ACHN (cell line): ENCODE data around the gene PUM1.
A peak's percentile ranks its signal among the peaks of the same experiment; 100 is the strongest.

Experiments used
- DNase-seq: peaks from one replicate; pipeline ENCODE4 v3.0.0-alpha.2; 2015
- in situ Hi-C: cut with HindIII; loops from 2 replicates; pipeline ENCODE4 v1.10.0; 2017; ENCODE audit warnings: low sequenced_read_pairs, low pct_ligation_motif_present, low pct_unique_long_range_greater_than_20kb

The PUM1 gene

DNA sequence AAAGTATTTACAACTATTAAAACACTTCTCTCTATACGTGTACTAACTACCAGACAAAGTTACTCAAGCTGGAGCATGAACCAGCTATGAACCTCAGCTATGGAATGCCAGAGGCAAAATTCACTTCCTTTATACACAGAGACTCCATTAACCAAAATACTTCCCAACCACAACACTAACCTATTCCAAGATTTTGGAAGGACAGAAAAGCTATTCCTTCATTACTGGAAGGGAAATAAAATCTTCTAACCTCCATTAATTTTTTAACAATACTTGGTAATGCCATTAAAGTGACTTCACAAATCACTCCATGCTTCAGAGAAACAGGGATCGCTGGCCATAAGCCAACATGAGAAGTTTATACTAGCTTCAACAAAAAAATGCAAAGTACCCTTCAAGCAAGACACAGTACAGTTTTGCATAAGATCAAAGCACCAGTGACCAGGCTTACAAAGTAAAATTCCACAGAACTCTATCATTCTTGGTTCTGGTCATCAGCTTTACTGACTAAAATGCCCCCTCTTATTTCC lies 58.0 kb downstream of the PUM1 start:
- no peak for DNase-seq

DNA sequence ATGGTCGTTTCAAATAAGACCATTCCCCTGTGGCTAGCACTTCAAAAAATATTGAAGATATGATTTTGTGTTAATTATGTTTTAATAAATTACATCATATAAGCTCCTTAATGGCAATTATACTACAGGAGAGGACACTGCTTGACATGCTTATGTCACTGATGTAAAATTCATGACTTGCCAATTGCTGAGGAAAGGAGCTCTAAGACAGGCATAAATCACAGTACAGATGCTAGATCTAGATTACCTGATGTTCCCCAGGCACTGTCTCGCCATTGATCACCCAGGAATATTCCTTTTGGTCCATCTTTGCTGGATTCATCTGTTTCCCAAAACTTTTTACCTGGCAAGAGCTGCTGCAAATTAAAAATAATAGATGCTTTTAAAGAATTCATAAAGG lies 58.8 kb downstream of the PUM1 start:
- in situ Hi-C loops: no loop called here
- no peak for DNase-seq

More for the DNA sequence above, 58.0 kb downstream of the PUM1 start:
- in situ Hi-C loops: no loop called here

DNA sequence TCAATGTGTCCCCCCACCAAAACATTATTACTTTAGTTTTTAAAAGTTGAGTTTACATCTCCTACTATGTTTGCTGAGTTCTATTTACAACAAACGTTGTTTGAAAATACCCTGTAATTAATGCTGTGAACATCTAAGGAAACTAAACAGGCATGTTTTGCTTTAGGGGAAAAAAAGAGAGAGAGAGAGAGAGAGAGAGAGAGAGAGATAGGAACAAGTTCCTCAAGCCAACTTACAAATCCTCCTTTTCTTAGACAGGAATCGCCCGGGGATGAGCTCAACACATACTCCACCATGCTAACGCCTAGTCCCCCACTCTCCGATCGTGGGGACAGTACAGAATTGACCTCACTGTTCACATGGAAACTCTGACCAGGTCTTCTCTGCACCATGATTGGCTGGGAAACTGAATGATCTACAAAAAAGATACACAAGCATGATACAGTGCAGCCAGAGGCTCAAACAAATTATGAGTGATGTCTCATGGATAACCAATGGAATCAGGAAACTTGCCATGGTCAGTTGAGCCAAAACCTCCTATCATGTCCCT lies 59.8 kb downstream of the PUM1 start:
- in situ Hi-C loops: no loop called here
- DNase-seq: no peak

DNA sequence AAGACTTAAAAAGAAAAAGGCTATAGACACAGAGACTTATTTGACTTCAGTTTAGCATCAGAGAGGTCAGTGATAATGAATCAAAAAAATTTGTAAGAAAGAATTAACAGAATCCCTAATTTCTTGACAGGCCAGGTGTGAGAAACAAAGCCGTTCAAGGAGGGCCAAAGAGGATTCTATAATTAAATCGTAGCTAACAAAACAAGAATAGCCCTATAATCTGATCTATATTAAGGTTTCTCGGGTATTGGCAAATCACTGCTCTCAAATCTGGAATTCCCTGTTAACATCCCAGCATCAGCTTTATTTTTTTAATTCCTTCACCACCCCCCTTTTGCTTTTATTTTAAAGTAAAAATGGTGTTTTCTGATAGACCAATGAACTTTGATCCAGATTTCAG lies 60.3 kb downstream of the PUM1 start:
- no peak for DNase-seq
- in situ Hi-C loops: no loop called here

DNA sequence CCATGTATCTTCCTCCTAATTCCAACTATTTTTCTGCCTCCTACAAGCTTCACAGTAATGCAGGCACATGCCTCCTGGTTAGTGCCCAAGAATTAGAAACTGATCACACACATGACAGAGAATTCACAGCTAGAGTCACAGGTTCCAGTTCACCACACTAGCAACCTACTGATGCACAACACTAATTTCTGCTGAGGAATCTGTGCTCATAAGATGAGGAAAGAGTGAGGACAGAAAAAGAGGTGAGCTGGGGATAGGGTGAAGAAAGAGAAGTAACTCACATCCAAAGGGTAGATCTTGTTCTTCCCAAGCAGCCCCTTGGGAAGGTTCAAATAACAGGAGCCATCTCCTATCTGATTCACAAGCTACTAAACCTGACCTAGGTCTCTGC lies 61.3 kb downstream of the PUM1 start:
- DNase-seq: peak; percentile 29
- in situ Hi-C loops: no loop called here

DNA sequence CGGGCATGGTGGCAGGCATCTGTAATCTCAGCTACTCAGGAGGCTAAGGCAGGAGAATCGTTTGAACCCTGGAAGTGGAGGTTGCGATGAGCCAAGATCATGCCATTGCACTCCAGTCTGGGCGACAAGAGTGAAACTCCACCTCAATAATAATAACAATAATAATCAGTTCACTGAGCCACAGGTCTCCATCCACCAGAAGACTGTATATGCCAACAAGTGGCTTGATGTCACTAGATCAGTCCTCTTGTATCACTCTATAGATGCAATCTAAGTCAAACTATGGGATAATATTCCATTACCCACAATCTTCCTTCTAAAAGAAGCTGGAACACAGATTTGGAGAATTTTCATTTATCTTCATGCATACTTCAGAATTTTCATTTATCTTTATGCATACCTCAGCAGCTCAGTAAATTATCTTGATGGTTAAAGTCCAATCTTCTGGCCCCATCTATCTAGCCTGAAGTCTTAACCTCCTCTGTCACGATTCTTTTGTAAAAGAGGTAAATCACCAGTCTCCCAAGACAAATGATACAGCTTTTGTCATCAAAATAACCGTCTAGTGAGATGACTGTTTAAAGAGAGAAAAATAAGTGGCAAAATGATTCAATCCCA lies 61.8 kb downstream of the PUM1 start:
- in situ Hi-C loops: no loop called here
- DNase-seq: no peak

DNA sequence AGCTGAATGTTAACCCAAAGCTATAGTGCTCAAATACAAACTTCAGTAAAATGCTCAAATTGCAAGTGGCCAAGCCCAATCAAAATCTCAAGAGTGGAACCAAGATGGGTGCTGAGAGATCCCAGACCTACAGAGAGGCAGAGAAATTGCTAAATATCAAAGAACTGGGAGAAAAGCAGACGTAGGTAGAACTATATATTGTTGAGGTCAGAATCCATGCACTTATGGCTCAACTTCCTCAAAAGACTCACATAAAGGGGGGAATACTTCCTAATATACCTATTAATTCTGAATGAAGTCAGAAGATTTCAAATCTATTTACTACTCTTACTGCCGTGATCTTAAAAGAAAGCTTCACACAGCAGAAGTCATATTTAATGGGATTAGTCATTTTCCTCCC lies 65.2 kb downstream of the PUM1 start:
- in situ Hi-C loops: no loop called here
- no peak for DNase-seq

DNA sequence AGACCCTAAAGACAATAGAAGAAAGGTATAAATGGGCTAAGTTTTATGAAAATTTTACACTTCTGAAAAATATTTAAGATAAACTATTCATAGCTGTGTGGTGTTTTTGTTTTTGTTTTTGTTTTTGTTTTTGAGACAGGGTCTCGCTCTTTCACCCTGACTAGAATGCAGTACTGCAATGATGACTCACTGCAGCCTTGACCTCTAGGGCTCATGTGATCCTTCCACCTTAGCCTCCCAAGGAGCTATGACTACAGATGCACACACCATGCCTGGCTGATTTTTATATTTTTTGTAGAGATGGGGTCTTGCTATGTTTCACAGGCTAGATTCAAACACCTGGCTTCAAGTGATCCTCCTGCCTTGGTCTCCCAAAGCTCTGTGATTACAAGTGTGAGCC lies 66.6 kb downstream of the PUM1 start:
- no peak for DNase-seq
- in situ Hi-C loops: no loop called here

DNA sequence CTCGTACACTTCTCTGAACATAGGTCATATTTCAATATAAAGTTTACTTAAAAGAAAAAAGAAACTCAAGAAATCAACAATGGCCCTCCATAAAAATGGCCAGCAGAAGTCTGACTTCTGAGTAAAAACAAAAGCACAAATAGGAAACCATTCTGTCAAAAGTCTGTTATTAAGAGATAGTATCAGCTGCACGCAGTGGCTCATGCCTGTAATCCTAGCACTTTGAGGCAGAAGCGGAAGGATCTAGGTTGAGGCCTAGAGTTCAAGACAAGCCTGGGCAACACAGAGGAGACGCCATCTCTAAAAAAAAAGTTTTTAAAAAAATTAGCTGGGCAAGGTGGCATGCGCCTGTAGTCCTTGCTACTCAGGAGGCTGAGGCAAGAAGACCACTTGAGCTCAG lies 67.3 kb downstream of the PUM1 start:
- DNase-seq: no peak
- in situ Hi-C loops: no loop called here

DNA sequence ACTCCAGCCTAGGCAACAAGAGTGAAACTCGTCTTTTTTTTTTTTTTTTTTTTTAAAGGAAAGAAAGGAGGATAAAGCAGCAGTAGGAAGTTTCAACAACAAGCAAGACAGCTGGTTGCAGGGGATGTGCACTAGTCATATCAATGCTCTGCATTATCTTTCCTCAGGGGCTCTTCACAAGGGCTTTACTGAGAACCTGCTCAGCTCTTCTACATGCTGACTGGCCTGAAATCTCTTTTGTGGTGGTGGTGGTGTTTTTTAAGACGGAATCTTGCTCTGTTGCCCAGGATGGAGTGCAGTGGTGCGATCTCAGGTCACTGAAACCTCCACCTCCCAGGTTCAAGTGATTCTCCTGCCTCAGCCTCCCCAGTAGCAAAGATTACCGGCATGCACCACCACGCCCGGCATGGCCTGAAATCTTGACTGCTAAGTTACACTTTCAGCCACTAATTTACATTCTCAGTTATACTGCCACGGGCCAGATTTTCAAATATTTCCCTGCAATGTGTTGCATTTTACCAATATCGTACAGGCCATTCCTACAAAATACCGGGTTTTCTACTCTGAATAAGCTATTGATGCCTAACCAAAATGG lies 68.0 kb downstream of the PUM1 start:
- in situ Hi-C loops: no loop called here
- no peak for DNase-seq

DNA sequence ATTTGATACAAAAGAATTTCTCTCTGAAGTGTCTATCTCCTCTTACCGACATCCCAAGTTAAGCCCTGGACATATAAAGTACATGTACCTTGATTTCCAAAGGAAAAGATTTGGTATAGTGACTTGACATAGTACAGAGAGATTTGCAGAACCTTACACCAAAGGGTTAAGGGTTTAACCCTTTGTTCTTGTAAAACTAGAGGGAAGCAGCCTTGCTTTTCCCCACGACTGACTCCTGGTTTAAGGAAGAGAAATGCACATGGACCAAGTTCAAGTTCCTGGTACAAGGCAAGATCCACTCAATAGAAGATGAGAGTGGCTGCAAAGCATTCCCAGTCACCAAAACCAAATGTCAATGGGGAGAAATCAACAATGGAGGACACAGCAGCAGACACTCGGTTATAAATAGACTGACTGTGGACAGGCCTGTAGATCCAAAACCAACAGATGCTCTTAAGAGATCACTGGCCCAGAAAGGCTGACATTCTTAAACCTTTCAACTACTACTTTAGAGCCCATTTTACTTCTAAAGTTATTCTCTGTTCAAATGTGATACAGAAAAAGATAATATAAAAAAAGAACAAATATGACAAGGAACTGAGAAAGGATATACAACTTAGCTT lies 69.4 kb downstream of the PUM1 start:
- DNase-seq: no peak
- in situ Hi-C loops: no loop called here

DNA sequence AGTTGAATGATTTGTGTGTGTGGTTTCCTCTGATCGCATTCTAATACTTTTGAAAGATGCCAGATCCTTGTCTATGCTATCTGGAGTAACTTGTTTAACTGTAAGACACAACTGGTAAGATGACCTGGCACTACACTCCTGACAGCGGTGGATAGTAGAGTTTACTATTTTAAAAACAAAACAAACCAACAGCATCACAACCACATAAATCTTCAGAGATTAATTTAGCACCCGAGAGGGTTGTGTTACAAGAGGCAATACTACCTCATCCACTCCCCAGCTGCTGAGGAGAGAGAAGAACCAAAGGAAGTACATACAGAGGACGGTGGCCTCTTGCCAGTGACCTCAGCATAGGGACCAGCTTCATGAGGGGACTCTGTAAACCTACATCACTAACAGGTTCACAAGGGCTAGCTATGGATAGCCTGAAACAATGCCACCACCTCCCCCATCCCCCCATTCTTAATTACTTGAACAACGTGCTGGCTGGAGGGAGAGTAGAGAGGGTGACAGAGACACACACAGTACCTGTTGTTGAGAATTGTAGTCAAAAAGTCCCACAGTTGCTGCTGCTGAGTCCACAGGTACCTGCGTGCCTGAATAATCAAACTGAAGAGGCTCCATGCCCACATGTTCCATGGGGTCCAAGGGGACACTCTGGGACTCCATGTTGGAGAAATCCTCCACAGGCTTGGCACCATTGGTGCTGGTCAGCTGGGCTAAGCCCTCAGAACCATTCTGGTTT lies 73.5 kb downstream of the PUM1 start:
- DNase-seq: no peak
- in situ Hi-C loops: no loop called here

DNA sequence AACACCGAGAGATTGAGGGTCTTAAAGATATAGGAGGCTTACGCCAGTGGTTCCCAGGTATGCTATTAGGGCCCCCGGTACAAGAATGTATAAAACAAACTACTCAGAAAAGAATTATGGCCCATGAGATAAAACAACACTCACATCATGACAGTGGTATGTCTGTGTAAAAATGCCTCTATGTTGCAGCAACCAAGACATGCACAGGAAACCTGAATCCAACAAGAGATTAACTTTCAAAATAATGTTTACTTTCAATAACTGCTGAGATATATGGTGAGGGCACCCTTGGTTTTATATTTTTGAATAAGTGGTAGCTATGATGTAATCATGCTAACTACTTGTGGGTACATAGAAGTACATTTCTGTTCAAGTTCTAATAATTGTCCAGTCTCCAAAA lies 74.9 kb downstream of the PUM1 start:
- in situ Hi-C loops: no loop called here
- no peak for DNase-seq

DNA sequence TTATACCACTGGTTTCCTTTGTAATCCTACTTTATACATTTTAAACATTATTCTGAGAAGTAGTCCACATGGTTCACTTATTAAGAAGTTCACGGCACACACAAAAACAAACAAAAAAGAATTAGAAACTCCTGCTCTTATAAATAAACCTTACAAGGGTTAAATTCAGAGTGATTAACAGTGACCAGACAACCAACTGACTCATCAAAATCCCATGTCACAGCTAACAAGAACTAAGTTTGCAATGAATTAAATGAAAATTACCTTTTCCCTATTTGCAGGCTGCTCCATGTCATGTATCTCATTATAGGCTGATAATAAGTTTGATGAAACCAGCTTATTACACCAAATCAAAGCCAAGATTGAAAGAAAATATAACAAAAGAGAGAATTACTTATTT lies 77.5 kb downstream of the PUM1 start:
- DNase-seq: no peak
- in situ Hi-C loops: no loop called here

DNA sequence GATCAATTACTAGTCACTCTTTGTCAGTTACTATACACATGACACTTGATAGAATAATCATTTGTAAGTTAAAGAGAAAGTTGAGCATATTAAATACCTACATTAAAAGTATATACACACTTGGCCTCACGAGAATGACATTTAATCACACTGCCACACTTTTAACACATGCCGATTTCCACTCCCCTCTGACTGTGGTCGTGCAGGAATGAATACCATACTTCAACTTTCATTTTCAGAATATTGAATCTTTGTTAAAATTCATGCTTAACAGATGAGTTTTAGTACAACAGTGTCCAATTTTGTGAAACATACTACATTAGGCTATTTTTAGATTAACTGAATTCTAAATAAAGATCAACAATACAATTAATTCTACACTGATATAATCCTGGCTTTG lies 78.8 kb downstream of the PUM1 start:
- no peak for DNase-seq
- in situ Hi-C loops: no loop called here

DNA sequence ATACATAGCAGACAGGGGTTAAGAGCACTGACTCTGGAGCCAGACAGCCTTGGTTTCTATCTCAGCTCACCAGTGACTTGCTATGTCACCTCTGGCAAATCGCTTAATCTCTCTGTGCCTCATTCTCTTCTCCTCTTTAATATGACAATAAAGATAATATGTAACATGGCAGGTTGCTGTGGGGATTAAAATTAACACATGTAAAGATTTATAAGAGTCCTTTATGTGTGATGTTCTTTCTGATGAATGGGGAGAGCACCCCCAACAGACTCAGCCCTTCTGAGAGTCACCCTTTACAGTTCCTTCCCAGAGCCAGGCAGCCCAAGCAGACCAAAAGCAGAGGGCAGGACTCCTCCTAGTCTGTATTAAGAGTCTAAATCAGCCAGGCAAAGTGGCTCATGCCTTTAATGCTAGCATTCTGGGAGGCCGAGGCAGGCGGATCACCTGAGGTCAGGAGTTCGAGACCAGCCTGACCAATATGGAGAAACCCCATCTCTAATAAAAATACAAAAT lies 80.5 kb downstream of the PUM1 start:
- DNase-seq: no peak
- in situ Hi-C loops: no loop called here

DNA sequence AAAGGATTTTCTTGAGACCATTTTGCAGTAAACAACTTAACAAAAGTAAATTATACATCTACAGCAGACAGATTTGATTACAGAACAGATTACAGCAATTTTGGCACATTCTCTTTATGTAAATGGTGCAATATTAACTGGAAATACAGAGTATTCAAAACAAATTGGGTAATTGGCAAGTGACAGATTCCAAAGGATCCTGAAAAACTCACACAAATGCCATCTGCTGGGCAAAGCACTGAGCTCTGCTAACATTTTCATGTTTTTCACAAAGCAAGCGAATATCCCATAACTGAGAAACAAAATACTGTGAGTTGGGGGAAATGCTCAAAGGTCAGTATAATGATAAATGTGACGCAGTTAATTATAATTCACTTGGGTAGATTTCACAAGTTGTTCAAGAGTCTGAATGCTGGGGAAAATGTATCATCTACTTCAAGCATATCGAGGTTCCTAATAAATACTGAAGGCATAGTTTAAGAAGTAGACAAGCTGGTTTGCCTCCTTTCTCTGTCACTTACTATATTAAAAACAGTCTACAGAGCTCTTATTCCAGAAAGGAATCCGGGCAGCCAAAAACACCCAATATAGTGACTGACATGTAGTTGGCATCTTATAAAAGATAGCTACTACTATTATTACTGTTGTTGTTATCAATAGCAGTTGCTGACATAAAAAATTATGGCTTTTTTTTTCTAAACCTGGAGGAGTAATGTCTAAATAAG lies 81.2 kb downstream of the PUM1 start:
- DNase-seq: no peak
- in situ Hi-C loops: no loop called here

DNA sequence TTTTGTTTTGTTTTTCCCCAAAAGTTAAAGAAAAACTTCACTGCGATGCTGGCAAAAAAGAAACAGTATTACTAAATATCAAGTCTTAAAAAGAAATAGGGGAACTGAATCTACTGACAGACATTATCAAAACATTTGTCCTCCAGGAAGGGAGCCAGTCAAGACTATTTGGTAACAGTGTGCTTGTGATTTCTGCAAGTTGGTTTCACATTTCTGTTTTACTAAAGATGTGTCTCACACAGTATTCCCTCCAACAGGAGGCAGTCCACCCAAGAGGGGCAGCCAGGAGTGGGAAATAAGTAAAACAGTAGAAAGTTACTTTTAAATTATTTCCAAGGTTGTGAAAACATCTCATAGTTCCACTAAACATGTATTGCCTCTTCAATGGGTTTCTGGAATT lies 82.6 kb downstream of the PUM1 start:
- in situ Hi-C loops: no loop called here
- DNase-seq: no peak
